ENCODE measurements around the gene ZNF536. TPM values are rescaled to one million over a fixed set of nuclear protein-coding genes. Genes with fewer than 3 reads are reported as not detected.
"Not testable (repeated sequence)": the region's sequence is repeated elsewhere in the genome, so short reads cannot be mapped to it uniquely, and the experiment has no call there.

ZNF536 gene
- polyA plus RNA-seq, 1 donor (not counting 4 experiments of a cell fraction or from before 2014, with no cell fraction given), result not detected

GRCh38 chr19:30394481-30395151 lies 22.4 kb downstream of the ZNF536 start:
- Histone ChIP-seq H3K27ac (ENCODE audit: control insufficient read depth, insufficient read depth, low read length) (no peak overlapping the region), H3K9me3 (ENCODE audit: control insufficient read depth, low read depth, low read length) (no peaks in the 10 kb centered on the region), H3K9me1 (ENCODE audit: control insufficient read depth, extremely low read depth, insufficient read depth, low read length) (no peaks in the 10 kb centered on the region), H3K36me3 (ENCODE audit: control insufficient read depth in 2 of 2, extremely low read depth in 1 of 2, insufficient read depth in 2 of 2, low read length in 2 of 2) (no peaks in the 10 kb centered on the region), H4K20me1 (ENCODE audit: control insufficient read depth, extremely low read depth, insufficient read depth, low read length) (no peaks in the 10 kb centered on the region), H3K4me2 (ENCODE audit: control insufficient read depth, extremely low read depth, insufficient read depth, low read depth, low read length) (no peak overlapping the region), H2AFZ (ENCODE audit: control insufficient read depth, low read length) (no peak overlapping the region), H3K9ac (ENCODE audit: control insufficient read depth, extremely low read depth, insufficient read depth, low read length) (no peak overlapping the region), H3K4me3 (ENCODE audit: control insufficient read depth in 2 of 3, extremely low read depth in 1 of 3, insufficient read depth in 2 of 3, low read depth in 1 of 3, low read length in 3 of 3) (no peak overlapping the region), H3K27me3 (ENCODE audit: control insufficient read depth, extremely low read depth, insufficient read depth, low read length) (no peaks in the 10 kb centered on the region), H3K79me2 (ENCODE audit: control insufficient read depth, insufficient read depth, low read length) (no peaks in the 10 kb centered on the region), H3K4me1 (ENCODE audit: control insufficient read depth, extremely low read depth, insufficient read depth, low read length) (no peaks in the 10 kb centered on the region)
- FAIRE-seq, result no peak
- DNase-seq (ENCODE audit: low read depth, low spot score), result no peak
- TF ChIP-seq CTCF (optimal IDR thresholded peaks at IDR 0.05 in 1 of 3, IDR thresholded peaks at IDR 0.05 in 1 of 3, conservative IDR thresholded peaks at IDR 0.05 in 1 of 3; ENCODE audit: extremely low read depth in 1 of 3, insufficient read depth in 2 of 3, low read length in 3 of 3) (no peak), EZH2 (IDR thresholded peaks at IDR 0.05; ENCODE audit: low read length) (no peak)
- dilution Hi-C loops (cut with MboI; ENCODE audit: extremely low pct_ligation_motif_present, low sequenced_read_pairs), result no loop called here

- no peaks in the 10 kb centered on the region for H3K9me1 ChIP-seq (ENCODE audit: control insufficient read depth, extremely low read depth, insufficient read depth, low read length)
These were observed 23.1 kb downstream of the ZNF536 start for GRCh38 chr19:30395283-30395682.

GRCh38 chr19:30398539-30398938 lies 26.4 kb downstream of the ZNF536 start:
- H3K79me2 ChIP-seq (ENCODE audit: control insufficient read depth, insufficient read depth, low read length); dilution Hi-C loops (cut with MboI; ENCODE audit: extremely low pct_ligation_motif_present, low sequenced_read_pairs); H3K4me2 ChIP-seq (ENCODE audit: control insufficient read depth, extremely low read depth, insufficient read depth, low read depth, low read length); H3K9me3 ChIP-seq (ENCODE audit: control insufficient read depth, low read depth, low read length); H2AFZ ChIP-seq (ENCODE audit: control insufficient read depth, low read length); H3K4me1 ChIP-seq (ENCODE audit: control insufficient read depth, extremely low read depth, insufficient read depth, low read length); H4K20me1 ChIP-seq (ENCODE audit: control insufficient read depth, extremely low read depth, insufficient read depth, low read length); FAIRE-seq; H3K27ac ChIP-seq (ENCODE audit: control insufficient read depth, insufficient read depth, low read length); H3K4me3 ChIP-seq (ENCODE audit: control insufficient read depth in 2 of 3, extremely low read depth in 1 of 3, insufficient read depth in 2 of 3, low read depth in 1 of 3, low read length in 3 of 3); H3K9ac ChIP-seq (ENCODE audit: control insufficient read depth, extremely low read depth, insufficient read depth, low read length); H3K36me3 ChIP-seq (ENCODE audit: control insufficient read depth in 2 of 2, extremely low read depth in 1 of 2, insufficient read depth in 2 of 2, low read length in 2 of 2); H3K9me1 ChIP-seq (ENCODE audit: control insufficient read depth, extremely low read depth, insufficient read depth, low read length); H3K27me3 ChIP-seq (ENCODE audit: control insufficient read depth, extremely low read depth, insufficient read depth, low read length); DNase-seq (ENCODE audit: low read depth, low spot score): not testable (repeated sequence)

More at GRCh38 chr19:30395283-30395682, 23.1 kb downstream of the ZNF536 start:
- FAIRE-seq (no peak), DNase-seq (ENCODE audit: low read depth, low spot score) (no peak)
- no peaks in the 10 kb centered on the region for H3K27me3 ChIP-seq (ENCODE audit: control insufficient read depth, extremely low read depth, insufficient read depth, low read length)
- no peak overlapping the region for H3K27ac ChIP-seq (ENCODE audit: control insufficient read depth, insufficient read depth, low read length)
- no peaks in the 10 kb centered on the region for H3K9me3 ChIP-seq (ENCODE audit: control insufficient read depth, low read depth, low read length)
- H3K79me2 ChIP-seq (ENCODE audit: control insufficient read depth, insufficient read depth, low read length), result no peaks in the 10 kb centered on the region
- H3K36me3 ChIP-seq (ENCODE audit: control insufficient read depth in 2 of 2, extremely low read depth in 1 of 2, insufficient read depth in 2 of 2, low read length in 2 of 2), result no peaks in the 10 kb centered on the region
- dilution Hi-C loops (cut with MboI; ENCODE audit: extremely low pct_ligation_motif_present, low sequenced_read_pairs), result no loop called here
- no peaks in the 10 kb centered on the region for H4K20me1 ChIP-seq (ENCODE audit: control insufficient read depth, extremely low read depth, insufficient read depth, low read length)
- no peak overlapping the region for H3K4me3 ChIP-seq (ENCODE audit: control insufficient read depth in 2 of 3, extremely low read depth in 1 of 3, insufficient read depth in 2 of 3, low read depth in 1 of 3, low read length in 3 of 3)
- no peaks in the 10 kb centered on the region for H3K4me1 ChIP-seq (ENCODE audit: control insufficient read depth, extremely low read depth, insufficient read depth, low read length)
- TF ChIP-seq CTCF (optimal IDR thresholded peaks at IDR 0.05 in 1 of 3, IDR thresholded peaks at IDR 0.05 in 1 of 3, conservative IDR thresholded peaks at IDR 0.05 in 1 of 3; ENCODE audit: extremely low read depth in 1 of 3, insufficient read depth in 2 of 3, low read length in 3 of 3), result no peak
- no peak for TF ChIP-seq EZH2 (IDR thresholded peaks at IDR 0.05; ENCODE audit: low read length)
- no peak overlapping the region for H3K9ac ChIP-seq (ENCODE audit: control insufficient read depth, extremely low read depth, insufficient read depth, low read length)
- no peak overlapping the region for H3K4me2 ChIP-seq (ENCODE audit: control insufficient read depth, extremely low read depth, insufficient read depth, low read depth, low read length)
- H2AFZ ChIP-seq (ENCODE audit: control insufficient read depth, low read length), result no peak overlapping the region

Measured in keratinocyte (primary cell).